Neural cell (in vitro differentiated cells): Measurements from ENCODE around the gene ITGB7. TPM values are rescaled to one million over a fixed set of nuclear protein-coding genes. Genes with fewer than 3 reads are reported as not detected.

Experiments
- H2AFZ ChIP-seq: fragments of 200-600, 300-800 bp; sonication (generic), shearing (Covaris generic); 2 replicates; pipeline ENCODE4 v1.6.0; 2014; ENCODE audit warnings: low read depth, mild to moderate bottlenecking, antibody characterized with exemption, low read length, moderate library complexity
- H3F3A ChIP-seq: fragments of 200-600 bp; shearing (Covaris generic); 2 replicates; pipeline ENCODE4 v1.6.1; 2016; ENCODE audit warnings: mild to moderate bottlenecking, moderate library complexity, mixed read lengths, antibody characterized with exemption, low read length; ENCODE audit not compliant: insufficient read depth, poor library complexity, severe bottlenecking
- H3K27ac ChIP-seq: fragments of 200-600, 300-800 bp; sonication (generic), shearing (Covaris generic); 2 replicates; pipeline ENCODE4 v1.5.1; 2014; ENCODE audit warnings: mild to moderate bottlenecking, low read length, moderate library complexity
- H3K27me3 ChIP-seq: fragments of 300-800, 200-600 bp; sonication (generic), shearing (Covaris generic); 2 replicates; pipeline ENCODE4 v1.6.0; 2014; ENCODE audit warnings: mild to moderate bottlenecking, low read depth, low read length, moderate library complexity; ENCODE audit not compliant: insufficient read depth
- H3K36me3 ChIP-seq: fragments of 300-800, 200-600 bp; sonication (generic), shearing (Covaris generic); 2 replicates; pipeline ENCODE4 v1.5.1; 2014; ENCODE audit warnings: mild to moderate bottlenecking, antibody characterized with exemption, low read length, moderate library complexity; ENCODE audit not compliant: insufficient read depth
- H3K4me2 ChIP-seq: fragments of 300-800, 200-600 bp; sonication (generic), shearing (Covaris generic); 2 replicates; pipeline ENCODE4 v1.6.0; 2014; ENCODE audit warnings: mild to moderate bottlenecking, low read length
- H3K4me3 ChIP-seq: fragments of 300-800, 200-600 bp; sonication (generic), shearing (Covaris generic); 2 replicates; pipeline ENCODE4 v1.5.1; 2014; ENCODE audit warnings: mild to moderate bottlenecking, low read length, moderate library complexity
- H3K79me2 ChIP-seq: fragments of 200-600 bp; shearing (Covaris generic); replicated peaks from 2 replicates; pipeline ENCODE4 v1.6.0; 2014; ENCODE audit warnings: mild to moderate bottlenecking, low read length, moderate library complexity; ENCODE audit not compliant: insufficient read depth
- H3K9ac ChIP-seq: fragments of 300-800, 200-600 bp; sonication (generic), shearing (Covaris generic); 2 replicates; pipeline ENCODE4 v1.6.1; 2016; ENCODE audit warnings: mild to moderate bottlenecking, low read length, mixed read lengths
- H3K9me2 ChIP-seq: fragments of 200-600 bp; shearing (Covaris generic); 2 replicates; pipeline ENCODE4 v1.6.1; 2016; ENCODE audit warnings: mild to moderate bottlenecking, low read length, mixed read lengths; ENCODE audit not compliant: insufficient read depth
- H3K9me3 ChIP-seq: fragments of 200-600, 300-800 bp; sonication (generic), shearing (Covaris generic); 2 replicates; pipeline ENCODE4 v1.6.1; 2016; ENCODE audit warnings: mild to moderate bottlenecking, mixed run types, low read length, moderate library complexity, mixed read lengths
- H4K20me1 ChIP-seq: fragments of 200-600 bp; shearing (Covaris generic); 2 replicates; pipeline ENCODE4 v1.6.1; 2016; ENCODE audit warnings: mild to moderate bottlenecking, mixed run types; ENCODE audit not compliant: insufficient read depth
- EP300 ChIP-seq: fragments of 450-650 bp; conservative IDR thresholded peaks from 2 replicates; pipeline ENCODE4 v1.6.1; 2014; ENCODE audit warnings: antibody characterized with exemption, mild to moderate bottlenecking, moderate library complexity; ENCODE audit not compliant: poor library complexity, severe bottlenecking
- EZH2 ChIP-seq: fragments of 200-600, 300-800 bp; shearing (Covaris generic), sonication (generic); IDR thresholded peaks from 2 replicates; pipeline ENCODE4 v1.6.1; 2014; ENCODE audit warnings: antibody characterized with exemption, low read length, borderline replicate concordance, mild to moderate bottlenecking; ENCODE audit not compliant: insufficient read depth, poor library complexity, severe bottlenecking
- MXI1 ChIP-seq: fragments of 450-650 bp; conservative IDR thresholded peaks from 2 replicates; pipeline ENCODE4 v1.6.1; 2014; ENCODE audit warnings: antibody characterized with exemption, mild to moderate bottlenecking; ENCODE audit not compliant: poor library complexity, severe bottlenecking
- POLR2AphosphoS5 ChIP-seq: IDR thresholded peaks from 2 replicates; pipeline ENCODE4 v1.6.1; 2012
- RAD21 ChIP-seq: fragments of 450-650 bp; conservative IDR thresholded peaks from 2 replicates; pipeline ENCODE4 v1.6.1; 2014; ENCODE audit warnings: antibody characterized with exemption, mild to moderate bottlenecking, moderate library complexity
- SMC3 ChIP-seq: fragments of 450-650 bp; conservative IDR thresholded peaks from 2 replicates; pipeline ENCODE4 v1.6.1; 2014; ENCODE audit warnings: antibody characterized with exemption, mild to moderate bottlenecking, moderate library complexity; ENCODE audit not compliant: poor library complexity
- TAF1 ChIP-seq: IDR thresholded peaks from 2 replicates; pipeline ENCODE4 v1.6.1; 2012; ENCODE audit warnings: low read depth
- polyA plus RNA-seq: library from polyadenylated mRNA; depleted of rRNA; stranded (reverse); fragments of >200 nt; gene quantifications from 2 replicates; pipeline ENCODE4 v1.2.3, GENCODE V29; 2014
- TF ChIP-seq, protein P1 (sequence below): fragments of 450-650 bp; IDR thresholded peaks from 2 replicates; pipeline ENCODE4 v1.5.1; 2014; ENCODE audit warnings: antibody characterized with exemption, mild to moderate bottlenecking, moderate library complexity; ENCODE audit not compliant: poor library complexity, severe bottlenecking
- TF ChIP-seq, protein P2 (sequence below): IDR thresholded peaks from 2 replicates; pipeline ENCODE4 v1.6.1; 2012; ENCODE audit warnings: borderline replicate concordance

ITGB7 gene
- polyA plus RNA-seq, 1 donor from 2014 or later, result not detected

GRCh38 chr12:53187145-53187899 is 19.7 kb downstream of the ITGB7 start:
- Histone ChIP-seq H3K27me3 (no peaks in the 10 kb centered on the region), H3K27ac (no peak overlapping the region), H3K4me2 (no peak overlapping the region), H3K36me3 (peaks cover 16% of the 10 kb centered on the region), H3K4me3 (no peak overlapping the region), H2AFZ (no peak overlapping the region), H3K9me3 (no peaks in the 10 kb centered on the region), H3K9ac (no peak overlapping the region), H4K20me1 (no peaks in the 10 kb centered on the region), H3F3A (no peaks in the 10 kb centered on the region), H3K9me2 (no peaks in the 10 kb centered on the region), H3K79me2 (peaks cover 22% of the 10 kb centered on the region)
- TF ChIP-seq EZH2, result no peak
- TF ChIP-seq, protein P1, sequence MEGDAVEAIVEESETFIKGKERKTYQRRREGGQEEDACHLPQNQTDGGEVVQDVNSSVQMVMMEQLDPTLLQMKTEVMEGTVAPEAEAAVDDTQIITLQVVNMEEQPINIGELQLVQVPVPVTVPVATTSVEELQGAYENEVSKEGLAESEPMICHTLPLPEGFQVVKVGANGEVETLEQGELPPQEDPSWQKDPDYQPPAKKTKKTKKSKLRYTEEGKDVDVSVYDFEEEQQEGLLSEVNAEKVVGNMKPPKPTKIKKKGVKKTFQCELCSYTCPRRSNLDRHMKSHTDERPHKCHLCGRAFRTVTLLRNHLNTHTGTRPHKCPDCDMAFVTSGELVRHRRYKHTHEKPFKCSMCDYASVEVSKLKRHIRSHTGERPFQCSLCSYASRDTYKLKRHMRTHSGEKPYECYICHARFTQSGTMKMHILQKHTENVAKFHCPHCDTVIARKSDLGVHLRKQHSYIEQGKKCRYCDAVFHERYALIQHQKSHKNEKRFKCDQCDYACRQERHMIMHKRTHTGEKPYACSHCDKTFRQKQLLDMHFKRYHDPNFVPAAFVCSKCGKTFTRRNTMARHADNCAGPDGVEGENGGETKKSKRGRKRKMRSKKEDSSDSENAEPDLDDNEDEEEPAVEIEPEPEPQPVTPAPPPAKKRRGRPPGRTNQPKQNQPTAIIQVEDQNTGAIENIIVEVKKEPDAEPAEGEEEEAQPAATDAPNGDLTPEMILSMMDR, result no peak
- TF ChIP-seq SMC3, result no peak
- TF ChIP-seq, protein P2, sequence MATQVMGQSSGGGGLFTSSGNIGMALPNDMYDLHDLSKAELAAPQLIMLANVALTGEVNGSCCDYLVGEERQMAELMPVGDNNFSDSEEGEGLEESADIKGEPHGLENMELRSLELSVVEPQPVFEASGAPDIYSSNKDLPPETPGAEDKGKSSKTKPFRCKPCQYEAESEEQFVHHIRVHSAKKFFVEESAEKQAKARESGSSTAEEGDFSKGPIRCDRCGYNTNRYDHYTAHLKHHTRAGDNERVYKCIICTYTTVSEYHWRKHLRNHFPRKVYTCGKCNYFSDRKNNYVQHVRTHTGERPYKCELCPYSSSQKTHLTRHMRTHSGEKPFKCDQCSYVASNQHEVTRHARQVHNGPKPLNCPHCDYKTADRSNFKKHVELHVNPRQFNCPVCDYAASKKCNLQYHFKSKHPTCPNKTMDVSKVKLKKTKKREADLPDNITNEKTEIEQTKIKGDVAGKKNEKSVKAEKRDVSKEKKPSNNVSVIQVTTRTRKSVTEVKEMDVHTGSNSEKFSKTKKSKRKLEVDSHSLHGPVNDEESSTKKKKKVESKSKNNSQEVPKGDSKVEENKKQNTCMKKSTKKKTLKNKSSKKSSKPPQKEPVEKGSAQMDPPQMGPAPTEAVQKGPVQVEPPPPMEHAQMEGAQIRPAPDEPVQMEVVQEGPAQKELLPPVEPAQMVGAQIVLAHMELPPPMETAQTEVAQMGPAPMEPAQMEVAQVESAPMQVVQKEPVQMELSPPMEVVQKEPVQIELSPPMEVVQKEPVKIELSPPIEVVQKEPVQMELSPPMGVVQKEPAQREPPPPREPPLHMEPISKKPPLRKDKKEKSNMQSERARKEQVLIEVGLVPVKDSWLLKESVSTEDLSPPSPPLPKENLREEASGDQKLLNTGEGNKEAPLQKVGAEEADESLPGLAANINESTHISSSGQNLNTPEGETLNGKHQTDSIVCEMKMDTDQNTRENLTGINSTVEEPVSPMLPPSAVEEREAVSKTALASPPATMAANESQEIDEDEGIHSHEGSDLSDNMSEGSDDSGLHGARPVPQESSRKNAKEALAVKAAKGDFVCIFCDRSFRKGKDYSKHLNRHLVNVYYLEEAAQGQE, result no peak
- TF ChIP-seq MXI1, result no peak
- TF ChIP-seq RAD21, result no peak
- no peak for TF ChIP-seq POLR2AphosphoS5
- no peak for TF ChIP-seq EP300
- no peak for TF ChIP-seq TAF1

DNA sequence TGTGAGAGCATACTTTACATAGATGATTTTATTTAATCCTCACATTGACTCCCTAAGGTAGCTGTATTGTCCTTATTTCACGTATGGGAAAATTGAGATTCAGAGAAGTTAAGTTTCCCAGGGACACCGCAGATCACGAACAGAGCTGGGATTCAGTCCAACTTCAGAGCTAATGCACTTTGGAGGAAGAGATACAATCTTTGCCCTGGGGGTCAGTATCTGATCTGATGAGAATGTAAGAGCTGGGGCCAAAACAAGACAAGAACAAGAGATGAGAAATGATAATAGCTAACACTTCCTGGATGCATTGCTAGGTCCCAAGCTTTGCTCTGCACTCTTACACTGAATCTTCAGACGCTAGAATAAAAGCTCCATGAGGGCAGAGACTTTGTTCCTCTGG is 20.3 kb downstream of the ITGB7 start:
- TF ChIP-seq MXI1 (no peak), TAF1 (no peak), POLR2AphosphoS5 (no peak), RAD21 (no peak), EZH2 (no peak), SMC3 (no peak), EP300 (no peak)
- TF ChIP-seq, protein P1, result no peak
- TF ChIP-seq, protein P2, result no peak
- Histone ChIP-seq H3K36me3 (peaks cover 16% of the 10 kb centered on the region), H3K79me2 (peaks cover 28% of the 10 kb centered on the region)

More for the DNA sequence above, 20.3 kb downstream of the ITGB7 start:
- no peaks in the 10 kb centered on the region for H3K27me3 ChIP-seq
- no peaks in the 10 kb centered on the region for H3K9me3 ChIP-seq
- H2AFZ ChIP-seq, result no peak overlapping the region
- no peaks in the 10 kb centered on the region for H3F3A ChIP-seq
- no peak overlapping the region for H3K4me3 ChIP-seq
- no peak overlapping the region for H3K27ac ChIP-seq
- H3K9ac ChIP-seq, result no peak overlapping the region
- H3K4me2 ChIP-seq, result no peak overlapping the region
- no peaks in the 10 kb centered on the region for H4K20me1 ChIP-seq
- no peaks in the 10 kb centered on the region for H3K9me2 ChIP-seq
